Activated naive CD4-positive, alpha-beta T cell (primary cell): ENCODE results near the gene FXYD4.
"Not testable (repeated sequence)": the region's sequence is repeated elsewhere in the genome, so short reads cannot be mapped to it uniquely, and the experiment has no call there.

ENCODE experiments used
- DNase-seq, 4 experiments: peaks; one replicate each; lab custom pipeline; 2025; lab: John Stamatoyannopoulos, UW

Gene FXYD4

DNA sequence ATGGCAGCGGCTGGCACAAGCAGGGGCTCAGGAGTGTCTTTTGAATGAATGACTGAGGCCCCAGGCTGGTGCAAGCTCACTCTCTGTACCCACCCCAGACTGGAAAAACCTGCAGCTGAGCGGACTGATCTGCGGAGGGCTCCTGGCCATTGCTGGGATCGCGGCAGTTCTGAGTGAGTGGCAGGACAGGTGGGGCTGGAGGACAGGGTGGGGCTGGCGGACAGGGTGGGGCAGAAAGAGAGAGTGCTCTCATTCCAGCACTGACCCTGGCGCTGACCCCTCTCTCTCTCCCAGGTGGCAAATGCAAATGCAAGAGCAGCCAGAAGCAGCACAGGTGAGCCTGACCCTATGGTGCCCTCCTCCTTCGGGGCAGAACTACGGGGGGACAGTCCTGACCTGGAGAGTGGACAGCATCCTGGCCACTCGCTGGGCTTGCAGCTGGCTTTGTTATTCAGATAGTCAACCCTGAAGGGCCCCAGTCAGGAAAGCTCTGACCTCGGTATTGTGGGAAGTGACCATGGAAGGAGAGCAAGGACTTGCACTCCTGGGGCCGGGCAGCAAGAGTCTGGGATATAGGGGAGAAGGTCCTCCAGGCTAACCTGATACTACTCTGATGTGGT is 4.1 kb downstream of the FXYD4 start:
- no peak for DNase-seq

- DNase-seq: no peak
Measured at GRCh38 chr10:43376046-43376635, 4.7 kb downstream of the FXYD4 start.

- no peak for DNase-seq
Measured at GRCh38 chr10:43376828-43377423, 5.5 kb downstream of the FXYD4 start.

DNA sequence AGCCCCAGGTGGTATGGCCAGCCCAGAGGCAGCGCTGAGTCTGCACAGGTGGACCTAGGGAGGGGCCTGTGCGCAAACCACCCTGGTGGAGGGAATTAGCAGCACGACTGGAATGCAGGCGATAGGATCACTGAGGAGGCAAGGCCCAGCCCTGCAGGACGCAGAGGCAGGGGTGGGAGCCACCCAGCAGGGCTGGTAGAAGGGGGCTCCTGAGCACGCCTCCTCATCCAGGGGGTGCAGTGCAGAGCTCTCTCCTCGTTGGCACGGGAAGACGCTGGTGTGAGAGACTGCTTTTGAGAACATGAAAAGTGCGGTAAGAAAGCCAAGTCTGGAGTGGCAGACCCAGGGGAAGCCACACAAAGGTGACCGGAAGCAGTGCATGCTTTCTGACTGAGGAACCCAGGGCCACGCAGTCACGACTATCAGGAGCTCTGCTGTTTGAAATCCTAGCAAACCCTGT is 6.0 kb downstream of the FXYD4 start:
- DNase-seq: no peak

DNA sequence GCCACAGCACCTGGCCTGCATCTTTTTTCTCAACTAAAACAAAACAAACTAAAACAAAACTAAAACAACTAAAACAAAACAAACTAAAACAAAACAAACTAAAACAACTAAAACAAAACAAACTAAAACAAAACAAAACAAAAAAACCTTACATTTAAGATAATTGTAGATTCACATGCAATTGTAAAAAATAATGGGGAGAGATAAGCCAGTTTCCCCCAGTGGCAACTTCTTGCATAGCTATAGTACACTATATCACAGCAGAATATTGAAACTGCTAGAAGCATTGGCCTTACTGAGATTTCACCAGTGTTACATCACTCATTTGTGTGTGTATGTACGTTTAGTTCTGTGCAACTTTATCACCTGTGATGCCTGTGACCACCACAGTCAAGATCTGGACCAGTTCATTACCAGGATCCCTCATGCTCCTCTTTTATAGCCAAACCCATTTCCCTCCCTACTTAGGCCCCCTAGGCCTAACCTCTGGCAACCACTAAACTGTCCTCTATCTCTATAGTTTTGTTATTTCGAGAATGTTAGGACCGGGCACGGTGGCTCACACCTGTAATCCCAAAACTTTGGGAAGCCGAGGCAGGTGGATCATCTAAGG is 9.3 kb downstream of the FXYD4 start:
- no peak for DNase-seq

DNA sequence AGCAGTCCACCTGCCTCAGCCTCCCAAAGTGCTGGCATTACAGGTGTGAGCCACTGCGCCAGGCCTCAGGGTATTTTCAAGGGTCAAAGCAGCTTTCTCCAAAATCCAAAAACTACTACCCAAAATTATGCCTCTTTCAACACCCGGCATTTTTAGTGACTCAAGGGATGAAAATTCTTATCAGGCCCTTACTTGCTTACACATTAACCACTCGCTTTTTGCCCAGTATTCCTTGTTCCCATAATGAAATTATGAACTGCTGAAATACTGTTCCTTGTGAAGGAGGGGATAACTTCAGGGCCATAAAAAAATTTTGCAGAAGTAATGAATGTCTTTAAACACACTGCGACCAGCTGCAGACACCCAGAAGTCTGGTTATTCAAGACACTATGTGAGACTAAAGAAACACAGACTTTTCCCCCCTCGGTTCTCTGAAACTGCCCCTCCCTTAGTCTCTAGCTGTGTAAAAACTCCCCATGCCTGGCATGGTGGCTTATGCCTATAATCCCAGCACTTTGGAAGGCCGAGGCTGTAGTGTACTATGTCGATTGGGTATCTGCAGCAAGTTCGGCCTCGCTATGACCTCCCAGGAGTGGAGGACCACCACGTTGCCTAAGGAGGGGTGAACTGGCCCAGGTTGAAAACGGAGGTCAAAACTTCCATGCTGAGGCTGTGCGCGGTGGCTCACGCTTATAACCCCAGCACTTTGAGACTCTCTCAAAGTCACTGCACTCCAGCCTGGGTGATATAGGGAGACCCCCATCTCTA is 12.0 kb downstream of the FXYD4 start:
- no peak for DNase-seq

DNA sequence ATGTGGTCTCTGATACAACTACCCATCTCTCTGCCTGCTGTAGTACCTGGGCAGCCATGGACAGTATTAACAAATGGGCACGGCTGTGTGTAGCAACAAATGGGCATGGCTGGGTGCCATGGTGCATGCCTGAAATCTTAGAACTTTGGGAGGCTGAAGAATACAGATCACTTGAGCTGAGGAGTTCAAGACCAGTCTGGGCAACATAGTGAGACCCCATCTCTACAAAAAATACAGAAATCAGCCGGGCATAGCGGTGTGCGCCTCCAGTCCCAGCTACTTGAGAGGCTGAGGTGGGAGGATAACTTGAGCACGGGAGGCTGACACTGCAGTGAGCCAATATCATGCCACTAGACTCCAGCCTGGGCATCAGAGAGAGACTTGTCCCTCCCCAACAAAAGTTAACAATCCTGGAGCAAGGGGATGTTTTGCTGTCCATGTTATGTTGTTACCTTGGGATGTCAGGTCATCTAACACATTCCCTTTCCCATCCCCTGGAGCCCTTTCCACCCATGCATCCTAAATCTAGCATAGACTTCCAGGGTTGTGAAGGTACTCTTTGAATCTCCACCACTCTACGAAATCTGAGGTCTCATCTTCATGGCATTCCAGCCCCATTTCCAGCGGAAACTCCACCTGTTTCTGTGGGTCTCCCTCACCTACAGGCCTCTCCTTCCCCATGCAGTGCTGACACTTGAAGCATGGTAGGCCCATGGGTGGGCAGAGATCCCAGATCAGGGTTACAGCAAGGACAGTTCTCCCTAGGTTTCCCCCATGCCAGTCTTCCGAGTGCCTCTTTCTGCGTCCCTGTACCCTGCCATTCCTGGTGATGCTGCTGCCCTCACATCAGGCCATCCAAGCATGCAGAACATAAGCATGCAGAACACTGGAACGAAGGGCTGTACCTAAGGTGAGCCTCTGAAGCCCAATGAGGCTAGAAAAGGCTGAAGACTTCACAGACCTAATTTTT is 13.1 kb downstream of the FXYD4 start:
- no peak for DNase-seq

GRCh38 chr10:43385412-43386004 is 14.1 kb downstream of the FXYD4 start:
- no peak for DNase-seq

DNA sequence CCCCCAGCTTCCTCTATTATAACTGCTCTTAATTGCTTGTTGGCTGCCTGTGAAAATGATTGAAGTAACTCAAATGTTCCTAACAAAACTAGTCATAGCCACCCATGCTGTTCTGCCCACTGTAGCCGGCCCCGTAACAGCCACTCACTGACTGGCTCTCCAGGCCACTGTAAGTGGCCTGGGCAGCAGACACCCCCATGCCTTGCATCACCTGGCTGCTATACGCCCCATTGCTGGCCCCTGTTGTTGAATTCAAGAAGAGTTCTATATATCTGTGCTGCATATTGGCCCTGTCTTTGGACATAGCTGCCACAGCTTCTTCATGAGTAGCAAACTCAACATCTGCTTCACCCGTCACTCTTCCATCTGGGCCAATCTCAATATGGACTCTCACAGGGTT is 15.1 kb downstream of the FXYD4 start:
- DNase-seq: no peak

- no peak for DNase-seq
Measured at GRCh38 chr10:43386981-43387677, 15.7 kb downstream of the FXYD4 start.

GRCh38 chr10:43387678-43388032 is 16.2 kb downstream of the FXYD4 start:
- no peak for DNase-seq

DNA sequence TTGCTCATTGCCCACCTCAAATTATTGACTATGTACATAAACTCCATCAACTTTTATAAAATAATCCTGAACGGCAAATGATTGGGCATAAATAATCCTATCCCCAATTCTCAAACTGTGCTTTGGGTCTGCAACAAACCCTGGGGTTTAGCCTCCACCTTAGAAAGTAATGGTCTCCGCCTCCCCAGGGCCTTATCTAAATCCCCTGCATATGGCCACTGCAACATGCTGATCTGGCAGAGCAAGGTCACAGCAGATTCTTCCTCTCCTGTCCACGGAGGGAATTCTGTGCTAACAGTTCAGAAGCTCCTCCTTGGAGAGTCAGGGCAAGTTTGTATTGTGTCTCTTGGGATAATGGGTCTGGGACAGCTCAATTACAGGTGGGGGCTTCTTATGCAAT is 18.4 kb downstream of the FXYD4 start:
- DNase-seq: no peak

DNA sequence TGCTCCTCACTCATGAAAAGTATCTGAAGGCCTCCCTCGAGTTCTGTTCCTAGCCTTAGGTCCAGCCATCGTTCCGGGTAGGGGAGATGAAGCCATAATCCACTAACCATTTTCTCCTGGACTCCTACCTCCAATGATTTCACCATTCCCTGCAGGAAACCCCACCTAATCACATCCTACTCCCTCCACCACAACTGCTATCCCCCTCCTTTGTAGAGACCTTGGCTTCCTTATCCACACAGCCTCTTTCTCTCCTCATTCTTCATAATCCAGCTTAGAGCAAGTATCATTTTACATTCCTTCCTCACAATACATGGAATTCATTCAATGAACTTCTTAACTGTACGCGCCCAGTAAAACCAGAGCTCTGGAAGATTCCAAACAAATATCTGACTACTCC is 18.9 kb downstream of the FXYD4 start:
- no peak for DNase-seq

- DNase-seq: no peak
Measured at GRCh38 chr10:43390759-43391158, 19.3 kb downstream of the FXYD4 start.

DNA sequence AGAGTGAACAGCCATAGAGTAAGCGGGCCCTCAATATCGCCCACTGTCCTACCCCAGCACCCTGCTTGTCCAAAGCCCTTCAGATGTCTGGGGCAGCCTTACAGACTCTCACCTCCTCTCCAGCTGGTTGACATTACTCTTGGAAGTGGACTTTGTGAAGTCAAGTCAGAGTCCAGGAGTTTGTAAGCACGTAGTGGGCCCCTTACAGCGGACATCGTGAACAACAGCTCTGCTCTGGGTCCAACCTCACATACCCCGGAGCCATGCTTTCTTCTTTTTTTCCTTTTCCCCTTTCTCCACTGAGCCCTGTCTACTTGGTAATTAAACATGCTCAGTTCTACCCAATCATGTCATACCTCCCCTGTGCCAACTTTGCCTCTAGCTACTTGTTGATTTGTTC is 20.1 kb downstream of the FXYD4 start:
- DNase-seq: no peak

DNA sequence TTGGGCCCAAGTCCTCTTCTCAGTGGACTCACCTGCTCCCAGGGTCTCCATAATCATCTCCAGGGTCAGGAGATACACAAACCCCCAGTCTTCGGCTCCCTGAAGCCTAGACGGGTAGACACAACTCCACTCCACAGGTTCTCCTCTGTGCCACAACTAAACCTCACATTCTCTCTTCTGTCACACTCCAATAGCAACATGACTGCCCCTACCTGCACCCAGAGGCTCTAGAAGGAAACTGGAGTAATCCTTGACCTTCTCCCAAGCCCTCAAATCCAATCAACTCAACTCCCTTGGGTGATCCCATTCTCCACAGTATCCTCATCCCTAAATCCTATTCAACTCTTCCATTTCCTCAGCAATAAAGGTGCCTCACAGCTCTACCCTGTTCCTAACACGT is 21.3 kb downstream of the FXYD4 start:
- DNase-seq: no peak

DNA sequence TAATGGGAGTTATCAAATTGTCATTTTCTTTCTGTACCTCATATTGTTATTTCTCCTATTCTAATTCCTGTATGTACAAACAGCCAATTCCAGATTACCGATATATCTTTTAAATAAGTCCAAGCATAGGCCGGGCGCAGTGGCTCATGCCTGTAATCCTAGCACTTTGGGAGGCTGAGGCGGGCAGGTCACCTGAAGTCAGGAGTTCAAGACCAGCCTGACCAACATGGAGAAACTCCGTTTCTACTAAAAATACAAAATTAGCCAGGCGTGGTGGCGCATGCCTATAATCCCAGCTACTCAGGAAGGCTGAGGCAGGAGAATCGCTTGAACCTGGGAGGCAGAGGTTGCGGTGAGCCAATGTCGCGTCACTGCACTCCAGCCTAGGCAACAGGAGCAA is 21.8 kb downstream of the FXYD4 start:
- not testable (repeated sequence) for DNase-seq

DNA sequence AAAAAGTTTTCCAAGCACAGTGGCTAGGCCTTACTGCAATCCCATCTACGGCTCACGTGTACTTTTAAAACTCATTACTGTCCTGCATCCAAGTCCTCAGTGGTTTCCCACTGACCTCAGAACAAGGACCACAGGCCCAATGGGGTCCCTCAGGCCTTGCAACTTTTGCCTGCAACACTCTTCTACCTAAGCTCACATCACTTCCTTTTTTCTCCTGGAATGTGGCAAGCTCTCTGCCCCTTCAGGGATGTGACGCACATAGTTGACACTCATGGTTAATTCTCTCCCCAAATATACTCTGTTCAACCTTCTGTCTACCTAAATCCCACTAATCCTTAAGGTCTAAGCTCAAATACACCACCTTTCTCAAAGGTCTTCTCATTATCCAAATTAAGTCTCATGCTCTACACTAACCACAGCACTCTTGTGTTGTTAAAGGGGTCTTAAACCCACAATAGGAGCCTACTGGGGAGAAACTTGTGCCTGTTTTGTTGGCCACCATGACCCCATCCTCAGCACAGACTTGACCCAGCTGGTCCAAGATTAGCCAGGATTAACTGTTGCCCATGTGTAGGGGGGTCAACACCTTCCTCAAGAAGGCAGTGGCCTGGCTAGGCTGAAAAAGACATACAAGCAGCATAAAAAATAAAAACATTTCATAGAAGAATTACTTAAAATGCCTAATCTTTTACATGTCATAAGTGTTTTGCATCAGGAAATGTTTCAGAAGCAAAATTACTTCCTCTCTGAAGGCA is 22.3 kb downstream of the FXYD4 start:
- DNase-seq: no peak

GRCh38 chr10:43394868-43395267 is 23.4 kb downstream of the FXYD4 start:
- no peak for DNase-seq
